ENCODE data around the gene LRRK1.

Gene LRRK1

DNA sequence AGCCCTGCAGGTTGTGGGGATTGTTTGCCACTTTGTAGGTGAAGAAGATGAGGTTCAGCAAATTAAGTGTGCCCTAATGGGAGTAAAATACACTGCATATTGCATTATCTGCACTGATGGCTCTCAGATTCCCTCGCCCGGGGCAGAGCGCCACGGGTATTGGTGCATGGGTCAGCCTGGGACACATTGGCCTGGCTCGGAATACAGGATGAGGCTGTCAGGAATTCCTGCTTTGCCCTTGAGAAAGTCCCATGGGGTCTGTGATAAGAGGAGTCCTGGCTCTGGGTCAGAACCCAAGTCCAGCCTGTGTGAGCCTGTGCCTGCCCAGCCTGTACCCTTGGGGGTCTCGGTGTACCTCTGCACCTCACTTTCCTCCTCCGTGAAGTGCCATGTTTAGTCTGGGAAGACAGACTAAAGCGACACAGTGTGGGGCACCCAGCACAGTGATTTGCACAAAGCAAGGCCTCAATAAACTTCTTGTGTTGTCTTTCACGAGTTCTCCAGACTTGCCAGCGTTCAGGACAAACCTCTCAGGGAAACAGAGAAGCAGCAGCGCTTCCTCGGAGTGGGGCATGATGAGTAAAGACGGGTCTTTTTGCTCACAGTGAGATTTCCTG is 107.6 kb downstream of the LRRK1 start:
- DNase-seq, result no peak

DNA sequence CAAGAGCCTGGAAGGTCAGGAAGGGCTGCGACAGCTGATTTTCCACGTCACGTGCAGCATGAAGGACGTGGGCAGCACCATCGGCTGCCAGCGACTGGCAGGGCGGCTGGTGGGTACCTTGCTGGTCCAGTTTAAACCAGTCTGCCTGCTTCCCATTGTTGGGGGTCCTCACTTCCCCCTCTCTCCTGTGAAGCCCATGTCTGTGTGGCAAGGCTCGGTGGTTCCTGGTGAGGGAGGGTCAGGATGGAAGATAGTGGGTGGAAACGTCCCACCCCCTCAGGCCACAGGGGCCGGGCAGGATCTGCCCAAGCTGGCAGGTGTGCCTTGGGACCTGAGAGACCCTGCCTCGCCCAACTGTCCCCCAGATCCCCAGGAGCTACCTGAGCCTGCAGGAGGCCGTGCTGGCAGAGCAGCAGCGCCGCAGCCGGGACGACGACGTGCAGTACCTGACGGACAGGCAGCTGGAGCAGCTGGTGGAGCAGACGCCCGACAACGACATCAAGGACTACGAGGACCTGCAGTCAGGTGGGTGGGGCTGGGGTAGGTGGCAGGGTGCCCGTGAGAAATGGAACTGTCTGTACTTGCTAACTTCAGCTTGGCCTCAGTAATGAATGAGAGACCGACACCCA is 108.2 kb downstream of the LRRK1 start:
- no peak for DNase-seq

DNA sequence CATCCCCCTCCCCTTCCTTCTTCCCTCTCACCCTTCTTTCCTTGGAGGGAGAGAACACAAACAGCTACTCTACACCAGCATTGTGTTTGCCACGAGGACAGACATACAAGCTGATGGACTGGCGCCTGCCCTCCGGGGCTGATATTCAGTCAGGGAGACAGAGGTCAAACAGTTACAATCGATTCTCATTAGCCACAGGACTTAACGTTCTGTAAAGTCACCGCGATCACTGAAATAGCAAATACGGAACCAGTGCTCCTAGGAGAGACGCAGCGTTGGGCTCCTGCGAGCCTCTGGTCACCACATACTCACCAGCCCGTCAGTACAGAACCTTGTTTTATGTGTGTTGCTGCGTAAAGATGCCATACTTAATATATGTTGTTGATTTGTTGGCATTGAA is 108.8 kb downstream of the LRRK1 start:
- DNase-seq, result no peak

DNA sequence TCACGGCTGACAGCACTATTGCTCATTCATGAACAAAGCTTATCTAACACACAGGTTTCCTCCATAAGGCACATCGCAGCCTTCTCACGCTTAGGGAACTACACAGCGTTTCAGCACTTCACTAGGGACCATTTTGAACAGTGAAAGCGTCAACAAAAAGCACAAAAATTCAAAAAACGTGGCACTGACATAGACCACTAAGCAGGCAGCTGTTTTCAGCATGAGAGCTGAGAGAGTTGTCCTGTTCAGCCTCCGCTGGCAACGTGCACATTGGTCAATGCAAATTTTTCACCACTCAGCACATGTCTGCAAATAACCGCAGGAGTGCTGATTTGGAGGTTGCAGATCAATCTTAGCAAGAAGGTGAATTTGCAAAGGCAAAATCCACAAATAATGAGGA is 109.2 kb downstream of the LRRK1 start:
- peak; percentile 1 for DNase-seq

DNA sequence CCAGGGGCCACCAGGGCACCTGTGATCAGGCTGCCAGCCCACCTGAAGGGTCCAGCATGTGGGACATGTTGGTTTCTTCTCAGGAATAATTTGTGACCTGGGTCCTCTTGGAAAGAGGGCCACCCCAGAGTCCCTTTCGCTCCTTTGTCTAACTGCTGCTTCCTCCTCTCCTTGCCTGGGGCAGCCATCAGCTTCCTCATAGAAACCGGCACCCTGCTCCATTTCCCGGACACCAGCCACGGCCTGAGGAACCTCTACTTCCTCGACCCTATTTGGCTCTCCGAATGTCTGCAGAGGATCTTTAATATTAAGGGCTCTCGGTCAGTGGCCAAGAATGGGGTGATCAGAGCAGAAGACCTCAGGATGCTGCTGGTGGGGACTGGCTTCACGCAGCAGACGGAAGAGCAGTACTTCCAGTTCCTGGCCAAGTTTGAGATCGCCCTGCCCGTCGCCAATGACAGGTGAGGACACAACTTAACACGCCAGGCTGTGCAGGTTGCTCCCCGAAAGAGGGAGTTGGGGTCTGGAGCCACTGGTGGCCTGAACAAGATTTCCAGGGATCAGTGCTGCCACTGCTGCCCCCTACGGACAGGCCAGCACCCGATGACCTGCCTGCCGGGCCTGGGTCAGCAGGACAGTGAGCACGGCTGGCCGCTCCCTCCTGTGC is 109.7 kb downstream of the LRRK1 start:
- no peak for DNase-seq

DNA sequence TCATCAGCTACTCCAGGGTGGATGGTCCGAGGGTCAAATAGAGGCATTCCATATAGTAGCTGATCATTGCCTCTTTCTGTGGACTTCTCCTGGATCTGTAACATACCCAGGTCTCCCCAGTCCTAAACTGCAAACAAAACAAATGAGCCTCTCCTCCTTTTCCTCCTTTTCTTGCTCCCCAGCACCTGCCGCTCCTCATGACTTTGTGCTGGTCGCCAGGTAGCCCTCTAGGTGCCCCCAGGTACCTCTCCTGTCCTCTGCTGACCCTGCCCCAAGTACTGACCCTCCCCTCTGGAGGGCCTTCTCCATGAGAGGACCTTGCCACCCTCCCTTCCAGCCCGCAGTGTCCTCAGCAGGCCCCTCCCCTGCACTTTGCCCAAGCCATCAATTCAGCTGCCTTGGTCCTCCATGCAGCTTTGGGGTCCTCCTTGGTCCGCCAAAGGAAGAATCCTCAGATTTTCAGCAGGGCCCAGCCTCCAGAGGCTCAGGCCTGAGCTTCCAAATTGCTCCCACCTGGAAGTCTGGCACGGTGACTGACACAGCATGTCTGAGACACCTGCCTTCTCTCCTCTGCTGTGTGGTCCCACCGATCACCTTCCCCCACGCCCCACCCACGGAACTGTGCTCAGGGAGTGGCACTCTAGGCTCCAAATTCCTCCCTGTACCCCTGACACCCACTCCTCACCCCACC is 111.0 kb downstream of the LRRK1 start:
- no peak for DNase-seq

DNA sequence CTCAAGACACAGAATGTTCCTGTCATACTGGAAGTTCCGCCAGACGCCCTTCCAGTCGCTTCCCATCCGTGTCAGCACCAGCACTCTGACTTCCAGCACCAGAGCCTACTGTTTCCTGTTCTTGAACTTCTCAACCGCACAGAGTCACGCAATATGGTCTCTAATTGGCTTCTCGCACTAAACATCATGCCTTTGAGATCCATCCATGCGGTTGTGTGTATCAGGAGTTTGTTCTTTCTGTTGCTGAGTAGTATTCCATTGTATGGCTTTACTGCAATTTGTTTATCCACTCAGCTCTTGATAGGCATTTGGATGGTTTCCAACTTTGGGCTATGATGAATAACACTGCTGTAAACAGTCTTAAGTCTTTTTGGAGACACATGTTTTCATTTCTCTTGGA is 112.1 kb downstream of the LRRK1 start:
- no peak for DNase-seq

DNA sequence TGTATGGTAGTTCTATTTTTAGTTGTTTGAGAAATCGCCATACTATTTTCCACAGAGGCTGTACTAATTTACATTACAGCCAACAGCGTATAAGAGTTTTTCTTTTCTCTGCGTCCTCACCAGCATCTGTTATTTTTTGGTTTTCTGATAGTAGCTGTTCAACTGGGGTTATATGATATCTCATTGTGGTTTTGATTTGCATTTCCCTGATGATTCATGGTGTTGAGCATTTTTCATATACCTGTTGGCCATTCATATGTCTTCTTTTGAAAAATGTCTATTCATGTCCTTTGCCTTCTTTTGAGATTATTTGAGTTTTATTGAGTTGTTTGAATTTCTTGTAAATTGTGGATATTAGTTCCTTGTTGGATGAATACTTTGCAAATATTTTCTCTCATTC is 114.6 kb downstream of the LRRK1 start:
- no peak for DNase-seq

DNA sequence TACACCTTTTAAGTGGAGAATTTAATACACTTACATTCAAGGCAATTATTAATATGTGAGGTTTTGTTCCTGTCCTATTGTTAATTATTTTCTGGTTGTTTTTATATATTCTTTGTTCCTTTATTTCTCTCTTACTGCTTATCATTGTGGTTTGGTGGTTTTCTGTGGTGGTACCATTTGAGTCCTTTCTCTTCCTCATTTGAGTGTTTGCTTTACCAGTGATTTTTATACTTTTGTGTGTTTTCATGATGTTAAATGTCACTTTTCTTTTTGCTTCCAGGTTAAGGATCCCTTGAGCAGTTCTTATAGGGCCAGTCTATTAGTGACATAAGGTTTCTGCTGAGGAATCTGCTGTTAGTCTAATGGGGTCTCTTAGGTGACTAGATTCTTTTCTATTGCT is 116.5 kb downstream of the LRRK1 start:
- DNase-seq, result no peak

DNA sequence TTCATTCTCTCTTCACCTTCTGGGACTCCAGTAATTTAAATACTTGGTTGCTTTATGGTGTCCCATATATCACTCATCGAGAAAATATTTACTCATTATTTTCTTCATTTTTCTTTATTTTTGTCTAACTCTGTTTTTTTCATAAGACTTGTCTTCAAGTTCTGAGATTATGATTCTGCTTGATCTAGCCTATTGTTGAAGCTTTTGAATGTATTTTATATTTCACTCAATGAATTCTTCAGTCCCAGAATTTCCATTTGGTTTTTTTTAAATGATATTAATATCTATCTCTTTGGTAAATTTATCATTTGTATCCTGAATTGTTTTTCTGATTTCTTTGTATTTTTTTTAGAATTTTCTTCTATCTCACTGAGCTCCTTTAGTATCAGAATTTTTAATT is 117.0 kb downstream of the LRRK1 start:
- no peak for DNase-seq

DNA sequence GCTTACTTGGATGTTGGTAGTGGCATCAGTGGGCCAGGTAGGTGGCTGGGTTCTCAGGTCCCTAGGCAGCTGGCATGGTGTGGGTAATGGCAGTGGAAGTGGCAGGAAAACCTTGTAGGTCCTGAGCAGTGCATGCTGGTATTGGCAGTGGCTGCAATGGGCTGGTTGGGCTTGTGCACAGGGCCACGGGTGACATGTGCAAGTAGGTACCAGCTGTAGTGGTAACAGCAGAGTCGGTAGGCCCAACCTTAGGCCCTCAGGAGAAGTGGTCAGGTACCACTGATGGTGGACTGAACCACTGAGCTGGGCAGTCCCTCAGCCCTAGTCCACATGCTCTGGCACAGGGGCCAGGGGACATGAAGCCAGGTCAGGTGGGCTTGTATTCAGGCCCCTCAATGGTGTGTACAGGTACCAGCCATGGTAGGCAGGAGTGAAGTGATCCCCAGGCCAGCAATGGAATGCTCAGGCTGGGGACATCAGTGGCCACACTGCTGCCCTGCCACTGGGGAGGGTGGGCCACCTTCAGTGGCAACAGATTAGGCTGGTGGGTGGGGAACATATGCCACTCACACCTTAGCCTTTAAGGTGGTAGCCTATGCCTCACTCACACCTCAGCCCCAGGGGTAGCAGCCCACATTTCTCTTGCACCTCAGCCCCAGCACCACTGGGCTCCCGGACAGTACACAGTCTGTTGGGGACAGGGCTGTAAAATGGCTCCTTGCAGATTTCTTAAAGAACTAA is 118.1 kb downstream of the LRRK1 start:
- no peak for DNase-seq

DNA sequence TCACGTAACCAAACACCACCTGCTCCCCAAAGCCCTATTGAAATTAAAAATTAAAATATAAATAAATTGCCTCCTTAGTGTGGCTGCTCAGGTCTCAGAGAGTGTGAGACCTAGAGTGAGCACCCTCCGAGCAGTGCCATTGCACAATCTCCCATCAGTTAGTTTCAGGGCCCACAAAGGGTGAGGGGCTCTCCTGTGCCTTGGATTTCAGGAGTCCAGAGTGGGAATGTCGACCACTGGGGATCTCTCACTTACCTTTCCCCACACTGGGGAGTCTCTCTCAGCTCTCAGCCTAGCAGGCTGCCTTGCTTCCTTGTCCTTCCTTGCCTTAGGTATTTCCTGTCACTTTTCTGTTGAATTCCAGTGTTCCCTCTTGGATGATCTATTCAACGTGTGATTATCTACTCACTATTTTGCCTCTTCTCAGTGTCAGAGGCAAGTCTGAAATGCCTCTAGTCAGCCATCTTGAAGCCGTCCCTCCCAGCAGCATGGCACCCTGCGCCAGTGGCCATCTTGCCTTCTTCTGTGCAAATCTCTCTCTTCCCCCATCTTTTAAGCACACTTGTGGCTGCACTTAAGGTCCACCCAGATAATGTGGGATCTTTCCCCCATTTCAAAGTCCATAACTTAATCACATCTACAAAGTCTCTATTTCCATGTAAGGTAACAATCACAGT is 119.3 kb downstream of the LRRK1 start:
- DNase-seq, result no peak

DNA sequence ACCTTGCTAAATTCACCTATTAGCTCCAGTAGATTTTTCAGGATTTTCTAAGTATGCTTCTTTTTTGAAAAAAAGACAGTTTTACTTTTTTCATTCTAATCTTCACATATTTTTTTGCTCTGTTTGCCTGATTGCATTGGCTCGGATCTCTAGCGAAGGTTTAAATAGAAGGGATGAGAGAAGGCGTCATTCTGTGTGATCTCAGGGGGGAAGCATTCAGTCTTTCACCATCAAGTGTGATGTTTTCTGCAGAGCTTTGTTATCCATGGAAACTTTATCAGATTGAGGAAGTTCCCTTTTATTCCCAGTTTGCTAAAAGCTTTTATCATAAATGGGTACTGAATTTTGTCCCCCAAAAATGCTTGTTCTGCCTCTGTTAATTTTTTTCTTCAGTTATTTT is 120.3 kb downstream of the LRRK1 start:
- no peak for DNase-seq

DNA sequence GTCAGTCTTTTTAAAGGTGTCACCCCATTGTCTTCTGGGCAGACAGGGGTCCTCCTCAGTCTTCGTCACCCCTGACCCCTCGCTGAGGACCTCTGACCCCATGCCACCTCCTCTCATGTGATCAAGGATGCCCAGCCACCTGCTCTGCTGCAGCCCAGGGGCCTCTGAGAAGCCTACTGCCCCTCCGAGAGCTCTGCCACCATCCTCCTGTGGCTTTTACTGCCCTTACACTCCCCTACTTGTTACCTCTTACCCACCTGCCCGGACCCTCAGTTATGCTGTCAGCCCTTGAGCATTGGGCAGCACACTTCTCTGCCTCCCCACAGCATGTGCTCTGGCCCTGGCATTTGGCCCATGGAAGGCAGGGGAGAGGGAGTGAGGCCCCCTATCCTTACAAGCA is 123.2 kb downstream of the LRRK1 start:
- no peak for DNase-seq

DNA sequence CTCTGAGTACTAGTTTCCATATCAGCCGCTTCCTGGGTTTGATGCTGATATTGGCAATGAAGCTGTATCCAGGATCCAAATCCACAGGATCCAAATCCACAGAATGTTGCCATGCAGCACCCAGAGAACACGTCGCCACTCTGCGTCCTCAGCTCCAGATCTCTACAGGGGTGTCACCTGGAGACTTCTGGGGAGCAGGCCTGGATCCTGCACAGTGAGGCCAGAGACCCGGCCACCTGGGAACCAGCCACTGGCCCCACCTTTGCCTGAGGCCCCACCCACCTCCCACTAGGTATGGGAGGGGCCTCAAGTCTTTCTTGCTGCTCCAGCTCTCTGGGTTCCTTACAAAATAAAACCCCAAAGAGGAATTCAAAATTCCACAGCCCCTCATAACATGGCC is 123.9 kb downstream of the LRRK1 start:
- no peak for DNase-seq

DNA sequence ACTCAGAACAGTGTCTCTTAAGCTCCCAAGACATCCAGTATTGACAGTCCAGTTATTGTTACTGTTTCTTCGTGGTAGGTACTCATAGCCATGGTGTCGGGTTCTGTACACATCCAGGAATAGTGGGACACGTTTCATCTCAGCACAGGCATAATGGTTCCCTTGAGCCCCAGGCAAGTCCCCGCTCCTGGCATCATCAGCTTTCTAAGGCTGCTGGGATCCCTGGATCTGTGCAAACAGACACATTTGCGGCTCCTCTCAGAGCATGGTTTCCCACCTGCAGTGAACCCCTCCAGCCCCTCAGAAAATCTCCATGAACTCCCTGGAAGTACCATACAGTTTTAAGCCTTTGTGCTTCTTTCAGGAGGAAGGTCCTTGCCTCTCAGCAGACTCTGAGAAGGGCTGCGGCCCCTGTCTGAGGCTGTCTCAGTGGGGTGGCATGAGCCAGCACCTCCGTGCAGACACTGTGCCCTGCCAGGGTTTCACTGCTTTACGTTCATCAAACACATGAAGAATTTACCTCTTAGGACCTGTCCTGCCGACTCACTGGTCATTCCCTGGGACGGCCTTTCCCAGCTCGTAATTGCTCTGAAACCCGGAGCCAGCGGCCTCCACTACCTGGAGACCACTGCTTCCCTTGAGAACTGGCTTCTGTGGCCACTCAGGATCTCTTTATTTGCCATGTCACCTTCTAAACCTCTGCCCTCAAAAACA is 124.9 kb downstream of the LRRK1 start:
- no peak for DNase-seq

DNA sequence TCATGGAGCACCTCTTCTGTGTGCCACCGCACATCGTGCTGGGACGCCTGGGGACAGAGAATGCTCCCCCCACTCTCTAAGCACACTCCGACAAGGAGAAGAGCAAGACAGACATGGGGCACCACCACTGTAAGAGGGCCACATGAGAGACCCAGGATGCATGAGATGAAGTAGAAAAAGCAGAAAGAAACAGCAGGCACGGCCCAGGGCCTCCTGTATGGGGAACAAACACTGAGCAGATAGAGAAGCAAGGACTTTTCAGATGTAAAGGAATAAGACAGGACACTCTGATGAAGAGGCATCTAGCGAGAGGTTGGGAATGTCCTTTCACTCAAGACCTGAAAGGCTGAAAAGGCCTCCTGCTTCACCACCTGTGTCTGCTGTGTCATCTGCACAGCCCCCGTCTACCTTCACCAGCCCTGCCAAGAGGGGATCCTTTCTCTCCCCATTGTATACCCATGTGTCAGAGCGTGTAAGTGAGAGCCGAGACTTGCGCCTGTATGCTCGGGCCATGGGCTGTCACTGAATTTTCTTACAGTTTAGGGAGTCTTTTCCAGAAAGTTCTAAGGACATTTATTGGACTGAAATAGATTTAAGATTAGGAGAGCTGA is 125.6 kb downstream of the LRRK1 start:
- peak; percentile 1 for DNase-seq

DNA sequence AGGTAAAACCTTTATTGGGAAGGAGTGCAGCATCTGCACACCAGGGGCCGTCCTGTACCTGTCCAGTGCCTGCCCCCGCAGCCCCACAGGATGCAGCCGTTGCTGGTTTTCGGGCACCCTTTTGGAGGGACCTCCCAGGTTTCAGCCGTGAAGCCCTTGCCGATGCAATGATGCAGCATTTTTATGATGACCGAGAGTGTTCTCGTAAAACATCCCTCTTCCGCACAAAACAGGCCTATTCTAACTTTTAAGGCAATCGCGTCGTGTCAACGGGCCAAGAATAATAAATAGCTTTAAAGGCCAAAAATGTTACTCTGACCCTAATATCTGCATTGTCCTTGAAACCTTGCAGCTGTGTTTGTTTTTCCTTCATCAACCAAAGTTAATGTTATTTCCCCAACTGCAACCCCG is 126.1 kb downstream of the LRRK1 start:
- no peak for DNase-seq

DNA sequence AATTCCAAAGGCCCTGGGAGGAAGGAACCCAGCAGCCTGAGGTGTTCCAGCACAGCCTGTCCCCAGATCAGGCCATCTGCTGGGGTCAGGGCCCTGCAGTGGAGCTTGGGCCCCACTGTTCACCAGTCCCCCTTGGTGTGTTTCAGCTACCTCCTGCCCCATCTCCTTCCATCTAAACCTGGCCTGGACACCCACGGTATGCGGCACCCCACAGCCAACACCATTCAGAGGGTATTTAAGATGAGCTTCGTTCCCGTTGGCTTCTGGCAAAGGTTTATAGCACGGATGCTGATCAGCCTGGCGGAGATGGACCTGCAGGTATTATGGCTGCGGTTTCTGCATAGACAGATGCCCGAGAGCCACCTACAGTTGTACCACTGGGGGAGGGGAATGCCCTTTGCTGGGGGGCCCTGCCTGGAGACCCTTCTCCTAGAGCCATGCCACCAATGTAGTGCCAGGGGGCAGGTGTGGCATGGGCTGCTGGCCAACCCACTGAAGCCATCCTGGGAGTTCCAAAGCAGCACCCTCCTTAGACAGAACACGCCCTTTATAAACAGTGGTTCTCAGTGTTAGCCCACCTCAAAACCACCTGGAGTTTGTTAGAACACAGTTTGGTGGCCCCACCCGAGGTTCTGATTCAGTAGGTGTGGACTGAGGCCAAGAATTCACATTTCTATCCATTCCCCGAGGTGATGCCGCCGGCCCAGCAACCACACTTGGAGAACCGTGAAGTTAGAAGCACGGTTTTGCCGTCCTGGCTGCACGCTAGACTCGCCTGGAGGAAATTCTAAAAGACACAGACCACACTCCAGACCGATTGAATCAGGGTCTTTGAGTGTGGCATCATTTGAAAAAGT is 126.9 kb downstream of the LRRK1 start:
- peak; percentile 0 for DNase-seq

DNA sequence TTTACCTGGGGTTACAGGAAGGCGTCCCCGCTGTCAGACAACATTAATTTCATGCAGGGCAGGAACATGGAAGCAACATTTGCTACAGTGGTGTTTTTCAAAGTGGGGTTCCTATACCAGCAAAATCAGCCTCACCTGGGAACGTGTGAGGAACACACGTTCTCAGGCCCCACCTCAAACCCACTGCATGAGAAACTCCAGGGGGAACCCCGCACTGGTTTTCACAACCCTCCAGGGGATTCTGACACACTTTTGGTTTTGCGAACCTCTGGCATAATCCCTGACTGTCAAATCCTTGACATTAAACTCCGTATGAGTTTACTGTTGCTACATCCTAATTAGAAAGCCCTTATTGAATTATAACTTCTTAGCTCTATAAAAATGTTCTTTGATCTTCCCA is 127.7 kb downstream of the LRRK1 start:
- DNase-seq, result no peak

Measured in stimulated activated CD4-positive, alpha-beta T cell treated with anti-CD3 and anti-CD28 coated beads, Interleukin-4, amount 100 ng/mL, for 24 hours (primary cell).